ENCODE data around the gene B9D2. TPM values are rescaled to one million over a fixed set of nuclear protein-coding genes. Genes with fewer than 3 reads are reported as not detected.

Gene B9D2
- total RNA-seq, 1 experiment from 2014 or later = 7.3 TPM

GRCh38 chr19:41411968-41412265, 48.0 kb upstream of the B9D2 start:
- Histone ChIP-seq H3K9me3 (ENCODE audit: control insufficient read depth in 1 of 2, insufficient read depth in 1 of 2, low read depth in 1 of 2, low read length in 2 of 2) (no peaks in the 10 kb centered on the region), H4K20me1 (ENCODE audit: insufficient read depth) (no peaks in the 10 kb centered on the region), H3K9ac (ENCODE audit: low read length) (no peak overlapping the region), H3K4me1 (ENCODE audit: control insufficient read depth in 1 of 2, insufficient read depth in 2 of 2, low read length in 2 of 2) (peaks cover 11 to 13% of the 10 kb centered on the region in 2 experiments; a peak in 3 of 4 replicates), H3K27me3 (ENCODE audit: insufficient read depth, low read length) (no peaks in the 10 kb centered on the region), H3K4me2 (ENCODE audit: low read length) (no peak overlapping the region), H3K4me3 (replicated peaks in 1 of 2; ENCODE audit: low read depth in 1 of 2, low read length in 2 of 2) (no peak overlapping the region), H3K27ac (ENCODE audit: low read depth, low read length) (no peak overlapping the region), H3K79me2 (ENCODE audit: insufficient read depth, low read length) (no peaks in the 10 kb centered on the region), H3K36me3 (ENCODE audit: control insufficient read depth in 1 of 2, insufficient read depth in 2 of 2, low read length in 2 of 2) (peaks cover 0 to 3% of the 10 kb centered on the region in 2 experiments; a peak in 1 of 4 replicates), H3K9me2 (ENCODE audit: insufficient read depth) (no peaks in the 10 kb centered on the region), H2AFZ (ENCODE audit: low read depth, low read length, poor library complexity, severe bottlenecking) (no peak overlapping the region)
- POLR2A ChIA-PET = no interaction called here
- intact Hi-C loops (cut with micrococcal nuclease) = no loop called here
- no TSS peak for BruUV-seq (replicated peaks)
- no peak for TF ChIP-seq RAD21 (IDR thresholded peaks at IDR 0.05; ENCODE audit: low read depth)
- TF ChIP-seq EGR1 (IDR thresholded peaks at IDR 0.05; ENCODE audit: low read depth) = no peak
- no peak for TF ChIP-seq ZFX (IDR thresholded peaks at IDR 0.05)
- TF ChIP-seq, protein P1, sequence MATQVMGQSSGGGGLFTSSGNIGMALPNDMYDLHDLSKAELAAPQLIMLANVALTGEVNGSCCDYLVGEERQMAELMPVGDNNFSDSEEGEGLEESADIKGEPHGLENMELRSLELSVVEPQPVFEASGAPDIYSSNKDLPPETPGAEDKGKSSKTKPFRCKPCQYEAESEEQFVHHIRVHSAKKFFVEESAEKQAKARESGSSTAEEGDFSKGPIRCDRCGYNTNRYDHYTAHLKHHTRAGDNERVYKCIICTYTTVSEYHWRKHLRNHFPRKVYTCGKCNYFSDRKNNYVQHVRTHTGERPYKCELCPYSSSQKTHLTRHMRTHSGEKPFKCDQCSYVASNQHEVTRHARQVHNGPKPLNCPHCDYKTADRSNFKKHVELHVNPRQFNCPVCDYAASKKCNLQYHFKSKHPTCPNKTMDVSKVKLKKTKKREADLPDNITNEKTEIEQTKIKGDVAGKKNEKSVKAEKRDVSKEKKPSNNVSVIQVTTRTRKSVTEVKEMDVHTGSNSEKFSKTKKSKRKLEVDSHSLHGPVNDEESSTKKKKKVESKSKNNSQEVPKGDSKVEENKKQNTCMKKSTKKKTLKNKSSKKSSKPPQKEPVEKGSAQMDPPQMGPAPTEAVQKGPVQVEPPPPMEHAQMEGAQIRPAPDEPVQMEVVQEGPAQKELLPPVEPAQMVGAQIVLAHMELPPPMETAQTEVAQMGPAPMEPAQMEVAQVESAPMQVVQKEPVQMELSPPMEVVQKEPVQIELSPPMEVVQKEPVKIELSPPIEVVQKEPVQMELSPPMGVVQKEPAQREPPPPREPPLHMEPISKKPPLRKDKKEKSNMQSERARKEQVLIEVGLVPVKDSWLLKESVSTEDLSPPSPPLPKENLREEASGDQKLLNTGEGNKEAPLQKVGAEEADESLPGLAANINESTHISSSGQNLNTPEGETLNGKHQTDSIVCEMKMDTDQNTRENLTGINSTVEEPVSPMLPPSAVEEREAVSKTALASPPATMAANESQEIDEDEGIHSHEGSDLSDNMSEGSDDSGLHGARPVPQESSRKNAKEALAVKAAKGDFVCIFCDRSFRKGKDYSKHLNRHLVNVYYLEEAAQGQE (IDR thresholded peaks at IDR 0.05; ENCODE audit: low read depth) = no peak
- TF ChIP-seq POLR2AphosphoS5 (IDR thresholded peaks at IDR 0.05; ENCODE audit: low read depth, low read length) = no peak
- no peak for TF ChIP-seq SRF (IDR thresholded peaks at IDR 0.05; ENCODE audit: low read depth)
- no peak for TF ChIP-seq FOSL1 (IDR thresholded peaks at IDR 0.05; ENCODE audit: low read depth)
- TF ChIP-seq TCF7L2 (IDR thresholded peaks at IDR 0.05; ENCODE audit: borderline replicate concordance, extremely low read depth, insufficient read depth, insufficient read length) = no peak
- TF ChIP-seq EZH2 (IDR thresholded peaks at IDR 0.05) = no peak
- no peak for TF ChIP-seq ZNF274 (IDR thresholded peaks at IDR 0.05; ENCODE audit: low read depth, low read length)
- TF ChIP-seq ELF1 (IDR thresholded peaks at IDR 0.05; ENCODE audit: borderline replicate concordance, low read depth) = no peak
- no peak for TF ChIP-seq CBX3 (IDR thresholded peaks at IDR 0.05; ENCODE audit: low read depth)
- no peak for ATAC-seq
- RAD21 ChIA-PET (ENCODE audit: low non-redundant PET in 1 of 2, low total read pairs in 2 of 2, uncharacterized antibody in 2 of 2, unreplicated experiment in 2 of 2) = no interaction called here
- CTCF ChIA-PET = no interaction called here
- DNase-seq (ENCODE audit: low read depth, low spot score) = no peak
